ENCODE results near the gene MRPL24. TPM values are rescaled to one million over a fixed set of nuclear protein-coding genes. Genes with fewer than 3 reads are reported as not detected.

Gene MRPL24
- total RNA-seq, 1 donor from 2014 or later = 48.3 TPM

DNA sequence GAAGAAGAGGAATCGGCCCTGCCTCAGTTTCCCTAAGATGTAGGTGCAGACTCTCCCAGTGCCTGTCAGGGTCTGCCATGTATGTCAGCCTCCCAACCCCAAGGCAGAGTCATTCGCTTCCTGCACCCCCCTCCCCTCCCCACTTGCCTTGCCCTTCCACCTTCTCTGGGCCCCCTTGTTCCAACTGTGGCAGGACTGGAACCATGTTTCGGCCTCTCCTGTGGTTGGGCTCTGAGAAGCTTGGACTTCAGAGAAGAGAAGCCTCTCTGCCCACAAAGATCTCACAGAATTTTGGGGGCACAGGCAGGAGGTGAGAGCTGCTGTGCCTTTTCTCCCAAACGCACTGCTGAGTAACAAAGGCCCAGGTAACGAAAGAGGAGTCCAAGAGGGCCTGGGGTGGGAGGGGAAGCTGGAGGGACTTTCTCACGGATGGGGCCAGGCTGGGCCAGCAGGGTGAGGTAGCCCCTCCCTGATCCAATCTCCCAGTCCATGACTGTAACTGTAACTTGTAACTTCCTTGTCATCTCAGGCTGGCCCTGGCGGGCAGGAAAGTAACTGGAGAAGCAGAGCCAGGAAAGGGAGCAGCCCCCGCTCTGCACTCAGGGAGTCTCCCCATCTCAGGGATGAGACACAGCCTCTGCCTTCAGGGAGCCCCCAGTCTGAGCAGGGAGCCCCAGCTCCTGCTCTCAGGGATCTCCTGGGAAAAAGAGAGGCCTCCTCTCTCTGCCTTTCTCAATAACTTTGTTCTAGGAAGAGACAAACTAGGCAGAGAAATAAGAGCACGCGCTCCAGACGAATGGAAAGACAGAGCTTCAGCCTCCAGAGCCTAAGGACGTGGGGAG lies 46.8 kb downstream of the MRPL24 start:
- no peak for DNase-seq (ENCODE audit: extremely low read depth, low read depth, low spot score)

DNA sequence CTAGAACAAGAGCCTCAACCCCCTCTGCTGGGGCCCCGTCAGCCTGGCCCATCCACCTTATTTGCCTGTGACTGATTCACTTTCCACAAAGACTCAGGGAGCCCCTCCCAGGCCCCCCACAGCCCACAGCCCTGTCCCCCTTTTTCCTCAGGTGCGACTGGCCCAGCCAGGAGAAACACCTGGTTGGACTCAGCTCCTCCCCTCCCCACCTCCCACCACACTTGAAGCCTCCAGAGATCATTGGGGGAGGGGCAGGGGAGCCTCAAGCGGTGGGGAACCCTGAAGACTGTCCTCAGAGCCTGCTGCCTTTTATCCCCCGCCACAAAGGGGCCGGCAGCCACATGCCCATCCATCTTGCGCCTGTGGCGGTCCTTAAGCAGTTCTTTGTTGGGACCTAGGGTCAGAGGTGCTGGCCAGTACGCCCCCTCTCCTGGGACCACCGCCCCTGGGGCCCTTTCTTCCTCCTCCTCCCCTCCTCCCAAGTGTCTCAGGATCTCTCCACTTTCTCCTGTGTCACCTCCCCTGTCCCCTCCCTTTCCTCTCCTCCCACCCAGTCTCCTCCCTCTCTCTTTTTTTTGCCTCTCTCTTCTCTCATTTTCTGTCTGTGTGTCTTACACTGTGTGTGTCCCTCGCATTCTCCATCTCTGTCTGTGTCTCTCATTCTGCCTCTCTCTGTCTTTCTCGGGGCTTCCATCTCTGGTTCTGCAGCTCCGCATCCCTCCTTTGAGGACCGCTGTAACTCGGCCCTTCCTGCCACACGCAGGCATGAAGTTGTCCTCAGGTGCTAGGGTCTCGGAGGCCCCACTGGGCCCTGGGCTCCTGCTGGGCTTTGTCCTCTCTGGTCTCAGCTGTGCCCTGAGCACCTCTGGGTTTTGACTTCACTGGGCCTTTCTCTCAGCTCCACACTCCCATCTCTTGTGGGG lies 47.7 kb downstream of the MRPL24 start:
- DNase-seq (ENCODE audit: extremely low read depth, low read depth, low spot score) = no peak

GRCh38 chr1:156692441-156692924 lies 48.4 kb downstream of the MRPL24 start:
- DNase-seq (ENCODE audit: extremely low read depth, low read depth, low spot score) = no peak

- DNase-seq (ENCODE audit: extremely low read depth, low read depth, low spot score) = no peak
These were observed 49.0 kb downstream of the MRPL24 start for GRCh38 chr1:156691665-156692440.

- no peak for DNase-seq (ENCODE audit: extremely low read depth, low read depth, low spot score)
These were observed 49.7 kb downstream of the MRPL24 start for GRCh38 chr1:156691191-156691590.

- no peak for DNase-seq (ENCODE audit: extremely low read depth, low read depth, low spot score)
These were observed 50.2 kb downstream of the MRPL24 start for GRCh38 chr1:156690675-156691036.

DNA sequence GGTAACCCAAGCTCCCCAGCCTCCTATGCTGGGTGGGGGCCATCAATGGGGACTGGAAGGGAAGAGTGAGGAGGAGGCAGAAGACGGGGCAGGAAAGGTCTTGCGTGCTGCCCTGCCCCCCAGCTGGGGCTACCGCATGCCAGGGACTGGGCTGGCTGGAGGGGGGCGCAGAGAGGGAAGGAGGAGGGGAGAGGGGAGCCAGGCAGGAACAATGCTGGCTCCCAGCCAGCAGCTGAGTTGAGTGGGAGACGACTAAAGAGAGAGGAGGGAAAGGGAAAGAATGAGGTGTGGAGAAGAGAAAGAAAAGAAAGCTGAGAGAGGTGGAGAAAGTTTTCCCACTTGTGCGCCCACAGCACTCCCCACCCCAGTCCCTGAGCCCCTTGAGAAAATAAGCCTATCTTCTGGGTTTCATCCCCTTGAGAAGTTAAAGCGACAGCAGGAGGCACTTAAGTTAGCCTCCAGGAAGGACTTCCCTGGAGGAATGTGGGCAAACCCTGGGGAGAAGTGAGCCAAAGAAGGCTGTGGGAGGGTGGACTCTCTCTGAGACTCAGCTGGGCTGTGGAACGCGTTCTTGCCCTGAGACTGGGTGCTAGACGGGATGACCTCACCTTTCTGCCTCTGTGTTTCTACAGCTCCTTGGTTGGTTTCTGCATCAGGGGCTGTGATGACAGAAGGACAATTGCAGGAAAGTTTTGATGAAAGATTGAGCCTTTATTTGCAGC lies 50.8 kb downstream of the MRPL24 start:
- DNase-seq (ENCODE audit: extremely low read depth, low read depth, low spot score) = no peak

DNA sequence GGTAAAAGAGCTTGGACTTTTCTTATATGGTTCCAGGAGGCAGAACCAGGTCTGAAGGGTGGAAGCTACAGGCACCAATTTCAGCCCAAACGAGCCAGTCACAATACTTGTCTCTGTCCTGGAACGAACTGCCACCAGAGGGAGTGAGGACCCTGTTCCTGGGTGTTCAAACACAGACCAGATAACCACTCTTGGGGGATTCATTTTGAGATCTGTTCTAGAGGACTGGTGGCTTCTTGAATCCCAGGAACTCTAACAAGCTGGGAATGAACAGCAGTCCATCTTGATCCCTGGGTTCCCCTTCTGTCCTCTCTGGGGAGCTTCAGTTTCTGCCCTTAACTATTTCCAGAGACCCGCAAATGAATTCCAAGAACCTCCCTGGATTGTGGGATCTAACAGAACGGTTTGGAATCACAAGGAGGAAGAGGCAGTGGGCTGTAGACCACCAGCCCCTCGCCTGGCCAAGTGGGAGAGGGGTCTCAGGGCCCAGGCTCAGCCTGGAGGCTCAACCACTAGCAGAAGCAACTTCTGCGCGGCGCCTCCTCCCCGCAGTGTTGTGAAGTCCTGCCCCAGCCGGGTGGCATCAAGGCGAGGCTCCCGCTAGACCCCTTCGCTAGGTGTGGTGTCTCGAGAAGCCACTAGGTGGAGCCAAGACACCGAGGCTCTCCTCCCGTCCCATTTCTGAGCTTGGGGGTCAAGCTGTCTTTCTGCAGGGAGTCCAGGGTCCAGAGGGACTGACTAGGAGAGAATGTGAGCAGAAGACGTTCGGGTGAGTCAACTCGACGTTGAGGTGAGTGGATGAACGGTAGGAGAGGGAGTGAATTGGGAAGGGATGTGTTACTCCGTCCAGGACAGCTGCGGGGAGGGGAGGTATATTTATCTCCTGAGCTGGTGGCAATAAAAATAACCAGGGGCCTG lies 51.6 kb downstream of the MRPL24 start:
- no peak for DNase-seq (ENCODE audit: extremely low read depth, low read depth, low spot score)

Other genes with a start within 250 kb of the MRPL24 start
- gene MEF2D, start 240.3 kb downstream of the MRPL24 start, total RNA-seq = 41.5 and 67.0 TPM in 2 replicates
- gene IQGAP3, start 168.5 kb downstream of the MRPL24 start, total RNA-seq = 5.7 and 14.5 TPM in 2 replicates
- not detected in 2 replicates for gene TTC24, start 161.4 kb downstream of the MRPL24 start, total RNA-seq
- gene NAXE, start 149.3 kb downstream of the MRPL24 start, total RNA-seq = 55.4 and 76.2 TPM in 2 replicates
- 10.8 and 36.9 TPM in 2 replicates for gene GPATCH4, start 139.6 kb downstream of the MRPL24 start, total RNA-seq
- gene HAPLN2, start 121.7 kb downstream of the MRPL24 start, total RNA-seq = not detected in 2 replicates
- gene BCAN, start 99.0 kb downstream of the MRPL24 start, total RNA-seq = 0.24 TPM in 1 of 2 replicates, not detected in the other
- 250 and 276 TPM in 2 replicates for gene NES, start 63.7 kb downstream of the MRPL24 start, total RNA-seq
- 0.35 and 0.63 TPM in 2 replicates for gene CRABP2, start 35.5 kb downstream of the MRPL24 start, total RNA-seq
- 8.8 and 9.5 TPM in 2 replicates for gene METTL25B, start 12.6 kb downstream of the MRPL24 start, total RNA-seq
- 18.6 and 19.5 TPM in 2 replicates for gene ISG20L2, start 12.3 kb downstream of the MRPL24 start, total RNA-seq
- gene HDGF, start 10.6 kb upstream of the MRPL24 start, total RNA-seq = 169 and 184 TPM in 2 replicates
- gene PRCC, start 26.4 kb upstream of the MRPL24 start, total RNA-seq = 51.5 and 55.0 TPM in 2 replicates
- gene SH2D2A, start 75.8 kb upstream of the MRPL24 start, total RNA-seq = 0.44 and 0.82 TPM in 2 replicates
- gene INSRR, start 118.0 kb upstream of the MRPL24 start, total RNA-seq = not detected in 2 replicates
- 0.41 TPM in 1 of 2 replicates, not detected in the other for gene NTRK1, start 119.8 kb upstream of the MRPL24 start, total RNA-seq
- 62.6 and 80.5 TPM in 2 replicates for gene PEAR1, start 152.6 kb upstream of the MRPL24 start, total RNA-seq
- gene LRRC71, start 179.5 kb upstream of the MRPL24 start, total RNA-seq = 0.12 TPM in 1 of 2 replicates, not detected in the other

Data from glomerular endothelial cell (primary cell).